CD4-positive, alpha-beta T cell treated with Interleukin-21 for 1 hour (primary cell): ENCODE results near the gene C2orf42.
"Not testable (repeated sequence)": the region's sequence is repeated elsewhere in the genome, so short reads cannot be mapped to it uniquely, and the experiment has no call there.

Experiments used
- DNase-seq: peaks from one replicate; pipeline ENCODE4 v3.0.0-alpha.2; 2020

C2orf42 gene

DNA sequence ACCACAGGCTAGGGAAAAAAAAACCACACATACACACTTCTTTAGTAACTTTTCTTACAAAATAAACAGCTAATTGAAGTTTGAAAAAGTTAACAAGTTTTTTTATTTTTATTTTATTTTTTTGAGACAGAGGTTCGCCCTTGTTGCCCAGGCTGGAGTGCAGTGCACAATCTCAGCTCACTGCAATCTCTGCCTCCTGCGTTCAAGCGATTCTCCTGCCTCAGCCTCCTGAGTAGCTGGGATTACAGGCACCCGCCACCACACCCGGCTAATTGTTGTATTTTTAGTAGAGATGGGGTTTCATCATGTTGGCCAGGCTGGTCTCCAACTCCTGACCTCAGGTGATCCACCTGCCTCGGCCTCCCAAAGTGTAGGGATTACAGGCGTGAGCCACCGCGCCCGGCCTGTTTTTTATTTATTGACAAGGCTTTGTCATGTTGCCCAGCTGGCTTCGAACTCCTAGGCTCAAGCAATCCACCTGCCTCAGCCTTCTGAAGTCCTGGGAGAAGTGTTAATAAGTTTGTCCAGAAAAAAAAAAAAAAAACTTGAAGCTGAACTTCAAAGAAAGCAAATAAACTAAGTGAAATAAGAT lies 21.1 kb downstream of the C2orf42 start:
- DNase-seq, result not testable (repeated sequence)

DNA sequence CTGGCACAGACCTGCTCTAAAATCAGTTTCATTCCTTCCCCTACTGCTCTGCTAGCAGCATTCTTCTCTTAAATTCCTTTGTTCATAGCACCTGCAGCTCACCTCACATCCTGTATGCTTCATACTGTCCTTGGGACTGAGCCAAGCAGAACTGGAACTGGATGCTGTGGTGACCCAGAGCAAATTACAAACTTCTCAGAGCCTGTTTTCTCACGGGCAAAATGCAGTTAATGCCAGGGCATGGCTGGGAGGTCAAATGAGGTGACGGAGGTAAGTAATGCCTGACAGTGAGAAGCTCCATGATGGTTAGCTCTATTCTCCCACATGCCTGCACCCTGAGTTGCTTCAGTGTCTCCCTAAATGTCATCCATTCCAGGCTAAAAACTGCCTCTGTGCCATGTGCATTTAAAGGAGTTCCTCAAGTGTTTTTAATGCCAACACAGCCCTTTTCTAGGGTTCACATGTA lies 29.7 kb downstream of the C2orf42 start:
- DNase-seq, result no peak

DNA sequence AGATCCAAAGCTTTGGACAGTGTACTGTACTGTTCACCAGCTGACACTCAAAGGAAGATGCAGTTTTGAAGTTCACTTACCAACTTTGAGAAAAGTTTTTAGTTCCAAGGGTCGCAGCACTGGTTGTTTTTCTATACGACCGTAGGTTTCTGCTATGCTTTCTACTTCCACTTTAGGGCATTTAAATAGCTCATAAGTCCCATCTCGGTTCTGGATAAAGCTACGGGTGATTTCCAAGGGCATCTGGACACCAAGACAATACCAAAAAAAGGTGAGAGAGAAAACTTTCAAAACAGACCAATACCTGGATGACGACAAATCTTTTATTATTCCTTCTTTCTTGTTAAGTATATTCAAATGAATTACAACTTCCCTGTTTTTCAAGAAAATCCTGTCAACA lies 30.3 kb downstream of the C2orf42 start:
- DNase-seq, result no peak

DNA sequence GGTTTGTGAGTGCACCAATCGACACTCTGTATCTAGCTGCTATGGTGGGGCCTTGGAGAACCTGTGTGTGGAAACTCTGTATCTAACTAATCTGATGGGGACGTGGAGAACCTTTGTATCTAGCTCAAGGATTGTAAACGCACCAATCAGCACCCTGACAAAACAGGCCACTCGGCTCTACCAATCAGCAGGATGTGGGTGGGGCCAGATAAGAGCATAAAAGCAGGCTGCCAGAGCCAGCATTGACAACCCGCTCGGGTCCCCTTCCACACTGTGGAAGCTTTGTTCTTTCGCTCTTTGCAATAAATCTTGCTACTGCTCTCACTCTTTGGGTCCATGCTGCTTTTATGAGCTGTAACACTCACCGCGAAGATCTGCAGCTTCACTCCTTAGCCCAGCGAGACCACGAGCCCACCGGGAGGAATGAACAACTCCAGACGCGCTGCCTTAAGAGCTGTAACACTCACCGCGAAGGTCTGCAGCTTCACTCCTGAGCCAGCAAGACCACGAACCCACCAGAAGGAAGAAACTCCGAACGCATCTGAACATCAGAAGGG lies 41.6 kb downstream of the C2orf42 start:
- DNase-seq, result not testable (repeated sequence)

DNA sequence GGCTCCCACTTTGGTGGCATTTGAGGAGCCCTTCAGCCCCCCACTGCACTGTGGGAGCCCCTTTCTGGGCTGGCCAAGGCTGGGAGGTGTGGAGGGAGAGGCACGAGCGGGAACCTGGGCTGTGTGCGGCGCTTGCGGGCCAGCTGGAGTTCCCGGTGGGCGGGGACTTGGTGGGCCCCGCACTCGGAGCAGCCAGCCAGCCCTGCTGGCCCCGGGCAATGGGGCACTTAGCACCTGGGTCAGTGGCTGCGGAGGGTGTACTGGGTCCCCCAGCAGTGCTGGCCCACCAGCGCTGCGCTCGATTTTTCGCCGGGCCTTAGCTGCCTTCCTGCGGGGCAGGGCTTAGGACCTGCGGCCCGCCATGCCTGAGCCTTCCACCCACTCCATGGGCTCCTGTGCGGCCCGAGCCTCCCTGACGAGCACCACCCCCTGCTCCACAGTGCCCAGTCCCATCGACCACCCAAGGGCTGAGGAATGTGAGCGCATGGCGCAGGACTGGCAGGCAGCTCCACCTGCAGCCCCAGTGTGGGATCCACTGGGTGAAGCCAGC lies 42.5 kb downstream of the C2orf42 start:
- not testable (repeated sequence) for DNase-seq

DNA sequence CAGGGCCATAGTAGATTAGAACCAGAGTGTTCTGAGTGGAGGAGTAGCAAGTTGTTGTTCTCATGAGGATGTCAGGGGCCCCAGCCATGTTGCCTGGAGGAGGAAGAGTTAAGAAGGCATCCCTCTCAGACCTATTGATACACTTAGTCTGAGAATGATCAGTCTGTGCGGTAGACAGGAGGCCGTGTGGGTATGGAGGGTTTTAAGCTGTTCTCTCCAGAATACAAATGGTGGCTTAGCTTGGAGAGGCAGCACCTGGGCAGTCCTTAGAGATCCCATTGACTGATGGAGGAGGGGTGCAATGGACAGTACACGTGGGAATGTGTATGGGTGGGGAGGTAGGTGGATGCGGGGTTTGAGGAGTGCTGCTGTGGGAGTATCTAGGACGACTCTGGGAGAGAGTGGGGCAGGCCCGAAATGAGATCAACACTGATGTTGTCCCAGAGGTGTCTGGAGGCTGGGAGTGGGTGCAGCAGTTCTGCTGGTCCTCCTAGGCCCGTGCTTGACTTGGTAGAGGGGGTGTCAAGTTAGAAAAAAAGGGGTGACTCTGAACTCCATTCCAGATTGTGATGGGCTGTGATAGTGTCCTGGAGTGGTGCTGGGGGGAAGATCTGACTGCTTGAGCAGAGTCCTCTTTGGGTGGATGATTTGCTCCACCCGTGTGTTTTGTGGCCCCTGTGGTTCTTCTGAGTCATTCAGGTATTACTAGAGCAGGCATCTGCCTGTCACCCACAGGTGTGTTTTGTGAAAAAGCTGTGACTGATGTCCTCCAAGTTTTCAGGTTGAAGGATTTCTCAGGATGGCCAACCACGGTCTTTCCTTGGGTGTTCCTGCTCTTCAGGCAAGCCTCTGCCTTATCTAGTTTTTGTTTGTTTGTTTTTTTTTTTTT lies 44.7 kb downstream of the C2orf42 start:
- no peak for DNase-seq

DNA sequence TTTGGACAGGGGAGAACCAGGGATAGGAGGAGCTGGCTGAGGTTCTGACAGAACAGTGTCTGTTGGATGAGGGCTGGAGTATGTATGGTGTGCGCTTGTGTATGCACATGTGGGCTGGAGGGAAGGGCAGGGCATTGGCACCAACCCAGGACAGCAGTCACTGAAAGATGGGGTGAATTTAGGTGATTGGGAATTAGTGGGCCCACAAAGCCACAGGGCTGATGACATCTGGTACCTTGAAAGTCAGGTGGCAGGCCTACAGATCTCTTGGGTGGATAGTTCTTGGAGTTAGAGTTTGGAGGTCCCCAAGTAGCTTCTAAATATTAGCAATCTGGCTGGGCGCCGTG lies 45.7 kb downstream of the C2orf42 start:
- DNase-seq, result no peak

DNA sequence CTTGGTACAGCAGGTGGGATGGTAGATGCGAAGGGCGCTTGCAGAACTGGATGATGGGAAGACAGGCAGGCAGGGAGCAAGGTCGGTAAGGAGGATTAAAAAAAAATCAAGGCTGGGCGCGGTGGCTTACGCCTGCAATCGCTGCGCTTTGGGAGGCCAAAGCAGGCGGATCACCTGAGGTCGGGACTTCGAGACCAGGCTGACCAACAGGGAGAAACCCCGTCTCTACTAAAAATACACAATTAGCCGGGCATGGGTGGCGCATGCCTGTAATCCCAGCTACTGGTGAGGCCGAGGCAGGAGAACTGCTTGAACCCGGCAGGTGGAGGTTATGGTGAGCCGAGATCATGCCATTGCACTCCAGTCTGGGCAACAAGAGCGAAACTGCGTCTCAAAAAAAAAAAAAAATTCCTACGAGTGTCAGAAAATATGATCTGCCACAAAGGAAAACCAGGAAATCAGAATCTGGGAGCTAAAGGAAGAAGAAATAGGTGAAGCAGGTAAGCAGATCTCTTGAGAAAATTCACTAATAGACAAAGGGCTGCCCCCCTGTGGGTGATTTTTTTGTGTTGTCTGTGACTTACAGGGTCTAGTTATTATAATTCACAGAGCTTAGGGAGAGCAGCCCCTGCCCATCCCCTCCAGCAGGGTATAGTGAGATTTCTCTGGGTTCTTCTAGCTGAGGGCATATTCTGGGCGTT lies 46.2 kb downstream of the C2orf42 start:
- DNase-seq, result no peak

DNA sequence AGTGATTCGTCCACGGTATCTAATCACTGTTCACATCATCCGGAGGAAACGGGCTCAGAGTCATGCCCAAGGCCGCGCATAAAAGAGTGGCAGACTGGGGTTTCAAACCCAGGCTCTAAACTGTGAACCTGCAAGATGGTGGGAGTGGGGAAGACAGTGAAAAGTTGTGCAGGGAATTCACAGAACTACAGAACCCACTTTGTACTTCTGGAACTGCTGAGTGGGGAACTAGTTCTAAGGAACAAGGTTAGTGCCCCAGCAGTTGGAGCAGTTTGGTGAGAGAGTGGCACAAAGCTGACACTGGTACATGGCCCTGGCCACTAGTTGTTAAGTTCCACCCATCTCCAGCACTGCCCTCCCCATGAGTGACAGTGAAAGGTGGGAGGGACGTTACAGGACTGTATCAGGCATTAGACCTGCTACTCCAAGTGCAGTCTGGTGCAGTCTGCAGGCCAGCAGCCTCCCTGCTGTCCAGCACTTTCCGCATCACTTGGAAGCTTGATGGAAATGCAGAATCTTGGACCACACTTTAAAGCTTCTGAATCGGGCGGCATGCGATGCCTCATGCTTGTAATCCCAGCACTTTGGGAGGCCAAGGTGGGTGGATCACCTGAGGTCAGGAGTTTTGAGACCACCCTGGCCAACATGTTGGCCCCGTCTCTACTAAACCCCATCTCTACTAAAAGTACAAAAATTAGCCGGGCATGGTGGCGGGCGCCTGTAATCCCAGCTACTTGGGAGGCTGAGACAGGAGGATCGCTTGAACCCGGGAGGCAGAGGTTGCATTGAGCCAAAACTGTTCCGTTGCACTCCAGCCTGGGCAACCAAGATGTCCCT lies 47.3 kb downstream of the C2orf42 start:
- peak; percentile 69 for DNase-seq

DNA sequence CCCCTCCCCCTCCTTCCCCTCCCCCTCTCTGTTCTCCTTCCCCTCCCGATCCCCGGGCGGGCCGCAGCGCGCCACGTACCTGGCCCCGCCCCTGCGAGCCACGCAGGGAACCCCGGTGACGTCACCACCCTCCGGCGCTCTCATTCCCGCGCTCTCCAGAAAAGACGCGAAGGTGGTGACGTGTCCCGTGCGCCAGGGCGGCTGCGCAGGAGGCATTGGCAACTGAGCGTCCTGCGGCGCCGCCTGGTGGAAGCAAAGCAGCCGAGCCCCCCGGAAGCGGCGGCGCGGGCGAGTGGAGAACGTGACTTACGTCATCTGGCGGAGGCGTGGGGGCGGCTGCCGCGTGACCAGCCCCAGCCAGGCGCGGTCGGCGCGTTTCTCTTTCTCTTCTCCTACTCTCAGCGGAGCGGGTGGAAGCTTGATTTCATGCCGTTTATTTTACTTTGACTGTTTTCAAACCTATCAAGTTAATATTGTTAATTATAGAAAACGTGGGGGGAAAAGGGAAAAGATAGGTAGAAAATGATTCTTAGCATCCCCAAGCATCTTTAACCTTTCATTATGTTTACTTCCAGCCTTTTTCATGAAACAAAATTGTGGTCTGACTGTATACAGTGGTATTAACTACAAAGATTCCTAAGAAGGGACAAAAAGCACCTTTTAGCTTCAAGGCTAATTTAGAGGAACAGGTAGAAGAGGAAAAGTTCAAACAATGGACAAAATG lies 48.1 kb downstream of the C2orf42 start:
- peak; percentile 99 for DNase-seq

DNA sequence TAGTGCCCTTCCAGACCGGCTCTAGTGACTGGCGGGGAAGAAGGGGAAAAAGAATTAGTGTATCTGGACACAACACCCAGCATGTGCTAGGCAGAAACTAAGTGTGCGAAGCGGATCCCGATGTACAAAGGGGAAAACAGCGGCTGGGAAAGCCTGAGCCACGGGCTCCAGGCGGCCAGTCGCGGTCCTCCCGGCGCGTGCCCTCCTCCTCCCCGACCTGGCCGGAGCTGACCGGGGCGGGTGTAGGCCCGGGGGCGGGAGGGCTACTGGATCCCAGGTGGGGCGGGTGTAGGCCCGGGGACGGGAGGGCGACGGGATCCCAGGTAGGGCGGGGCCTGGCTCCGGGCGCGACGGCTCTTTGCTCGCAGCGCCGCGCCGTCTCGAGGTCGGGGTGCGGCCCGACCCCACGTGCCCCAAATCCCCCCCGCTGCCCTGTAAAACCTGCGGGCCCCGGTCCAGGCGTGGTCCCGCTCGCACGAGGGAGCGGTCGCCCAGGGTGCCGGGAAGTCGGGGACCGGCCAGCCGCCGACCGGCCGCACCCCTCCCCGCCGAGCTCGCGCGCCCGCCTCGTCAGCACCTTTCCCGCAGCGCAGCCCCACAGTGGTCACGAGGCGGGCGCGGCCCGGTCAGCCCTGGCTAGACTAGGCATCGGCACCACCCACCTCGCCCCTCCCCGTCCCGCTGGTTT lies 48.8 kb downstream of the C2orf42 start:
- no peak for DNase-seq

DNA sequence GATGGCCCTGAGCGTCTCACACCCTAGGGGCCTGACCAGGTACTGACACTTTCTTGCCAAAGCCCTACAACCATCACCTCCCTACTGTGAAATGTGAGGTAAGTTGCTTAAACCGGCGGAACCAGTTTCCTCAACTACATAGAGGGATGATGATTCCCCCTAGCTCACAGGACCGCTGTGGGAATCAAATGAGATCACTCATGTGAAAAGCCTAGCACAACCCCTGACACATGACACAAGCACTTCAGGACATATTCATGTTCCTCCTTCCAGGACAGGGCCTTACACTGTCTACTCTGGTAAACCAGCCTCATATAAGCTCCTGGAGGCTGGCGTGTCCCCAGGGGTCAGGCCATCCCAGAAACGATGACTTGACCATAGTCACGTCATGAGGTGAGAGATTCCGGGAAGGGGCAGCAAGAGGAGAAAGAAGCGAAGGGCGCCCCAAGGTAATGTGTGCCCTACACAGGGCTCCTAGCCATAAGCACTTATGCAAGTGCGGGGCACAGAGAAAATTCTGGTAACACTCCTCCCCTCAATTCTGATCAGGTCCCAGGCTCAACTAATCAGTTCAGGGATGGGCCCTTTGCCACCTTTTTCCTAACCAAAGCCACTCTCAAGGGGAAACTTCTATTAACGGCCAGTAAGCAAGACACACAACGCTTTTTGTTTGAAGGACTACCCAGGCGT lies 49.5 kb downstream of the C2orf42 start:
- peak; percentile 81 for DNase-seq

DNA sequence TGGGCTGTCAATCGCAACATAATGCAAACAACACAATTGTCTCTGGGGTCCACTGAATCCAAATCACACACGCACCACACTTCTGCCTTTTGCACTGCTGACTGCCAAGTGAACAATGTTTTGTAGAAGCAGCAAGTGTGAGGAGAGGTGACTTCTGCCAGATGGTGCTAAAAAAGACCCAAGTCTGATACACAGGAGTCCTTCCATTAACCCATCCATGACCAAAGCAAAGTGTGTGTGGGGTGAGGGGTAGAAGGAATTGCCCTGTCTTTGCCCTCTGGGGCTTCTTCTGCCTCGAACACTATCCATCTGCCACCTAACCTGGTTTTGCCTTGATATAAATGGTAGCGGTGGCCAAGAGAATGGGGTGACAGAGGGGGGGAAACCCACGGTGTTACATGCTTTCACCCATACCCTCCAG lies 50.0 kb downstream of the C2orf42 start:
- no peak for DNase-seq

DNA sequence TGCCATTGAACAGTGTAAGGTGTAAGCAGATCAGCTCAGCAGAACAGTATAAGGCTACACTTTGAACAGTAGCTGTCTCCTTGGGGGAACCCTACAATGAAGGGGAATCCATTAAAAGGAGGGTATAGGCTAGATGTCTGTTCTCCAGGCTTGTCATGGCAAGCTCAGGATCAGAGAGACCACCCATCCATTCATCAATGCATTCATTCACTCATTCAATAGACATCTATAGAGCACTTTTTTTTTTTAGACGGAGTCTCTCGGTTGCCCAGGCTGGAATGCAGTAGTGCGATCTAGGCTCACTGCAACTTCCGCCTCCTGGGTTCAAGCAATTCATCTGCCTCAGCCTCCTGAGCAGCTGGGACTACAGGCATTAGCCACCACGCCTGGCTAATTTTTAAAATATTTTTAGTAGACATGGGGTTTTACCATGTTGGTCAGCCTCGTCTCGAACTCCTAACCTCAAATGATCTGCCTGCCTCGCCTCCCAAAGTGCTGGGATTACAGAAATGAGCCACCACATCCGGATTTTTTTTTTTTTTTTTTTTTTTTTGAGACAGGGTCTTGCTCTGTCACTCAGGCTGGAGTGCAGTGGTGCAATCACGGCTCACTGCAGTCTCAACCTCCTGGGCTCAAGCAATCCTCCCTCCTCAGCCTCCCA lies 56.4 kb downstream of the C2orf42 start:
- DNase-seq, result not testable (repeated sequence)

DNA sequence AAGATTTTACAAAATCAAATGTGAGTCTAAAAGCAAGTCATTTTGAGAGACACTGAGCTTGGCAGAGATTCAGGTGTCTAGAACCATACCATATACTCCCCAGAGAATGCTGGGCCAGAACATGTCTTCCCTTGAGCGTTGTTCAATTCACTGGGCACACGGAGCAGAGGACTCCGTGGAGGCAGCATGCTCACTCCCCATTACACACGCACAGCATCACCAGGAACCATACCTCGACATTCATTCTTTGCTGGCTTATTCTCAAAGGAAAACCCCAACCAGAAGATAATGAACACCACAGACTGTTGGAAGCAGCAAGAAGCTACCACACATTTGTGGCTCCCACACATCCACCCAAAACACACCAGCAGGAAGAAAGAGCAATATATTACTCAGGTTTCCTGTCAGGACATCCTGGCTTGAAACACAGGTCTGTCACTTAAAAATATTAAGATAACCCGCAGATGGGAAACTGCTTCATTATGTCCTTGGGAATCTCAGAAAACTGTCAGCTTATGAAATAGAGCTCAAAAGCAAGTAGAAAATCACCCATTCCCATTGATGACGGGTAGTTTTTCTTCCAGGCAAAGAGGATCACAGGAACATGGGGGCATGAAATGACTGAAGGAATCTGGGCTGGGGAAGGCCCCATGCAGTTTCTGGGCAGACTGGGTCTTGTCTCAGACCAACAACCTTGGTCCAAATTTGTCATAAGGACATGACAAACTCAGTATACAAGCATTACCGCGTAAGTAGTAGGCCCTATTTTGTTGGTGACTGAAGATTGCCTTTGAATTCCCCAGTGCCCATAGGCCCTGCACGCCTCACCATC lies 57.1 kb downstream of the C2orf42 start:
- DNase-seq, result peak; percentile 60

DNA sequence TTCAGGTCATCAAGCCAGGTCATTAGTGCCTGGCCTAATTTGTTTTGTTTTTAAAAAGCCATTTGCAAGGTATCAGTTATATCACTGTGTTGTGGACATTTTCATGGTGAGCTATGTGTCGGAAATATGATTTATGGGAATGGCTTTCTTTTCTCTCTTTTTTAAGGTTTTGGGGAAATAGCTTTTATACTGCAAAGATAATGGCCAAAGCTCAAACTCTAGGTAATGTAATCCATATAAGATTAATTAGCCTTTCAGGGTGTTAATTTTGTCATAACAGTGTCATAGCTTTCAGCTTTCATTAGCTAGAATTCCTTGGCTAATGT lies 57.7 kb downstream of the C2orf42 start:
- DNase-seq, result no peak

DNA sequence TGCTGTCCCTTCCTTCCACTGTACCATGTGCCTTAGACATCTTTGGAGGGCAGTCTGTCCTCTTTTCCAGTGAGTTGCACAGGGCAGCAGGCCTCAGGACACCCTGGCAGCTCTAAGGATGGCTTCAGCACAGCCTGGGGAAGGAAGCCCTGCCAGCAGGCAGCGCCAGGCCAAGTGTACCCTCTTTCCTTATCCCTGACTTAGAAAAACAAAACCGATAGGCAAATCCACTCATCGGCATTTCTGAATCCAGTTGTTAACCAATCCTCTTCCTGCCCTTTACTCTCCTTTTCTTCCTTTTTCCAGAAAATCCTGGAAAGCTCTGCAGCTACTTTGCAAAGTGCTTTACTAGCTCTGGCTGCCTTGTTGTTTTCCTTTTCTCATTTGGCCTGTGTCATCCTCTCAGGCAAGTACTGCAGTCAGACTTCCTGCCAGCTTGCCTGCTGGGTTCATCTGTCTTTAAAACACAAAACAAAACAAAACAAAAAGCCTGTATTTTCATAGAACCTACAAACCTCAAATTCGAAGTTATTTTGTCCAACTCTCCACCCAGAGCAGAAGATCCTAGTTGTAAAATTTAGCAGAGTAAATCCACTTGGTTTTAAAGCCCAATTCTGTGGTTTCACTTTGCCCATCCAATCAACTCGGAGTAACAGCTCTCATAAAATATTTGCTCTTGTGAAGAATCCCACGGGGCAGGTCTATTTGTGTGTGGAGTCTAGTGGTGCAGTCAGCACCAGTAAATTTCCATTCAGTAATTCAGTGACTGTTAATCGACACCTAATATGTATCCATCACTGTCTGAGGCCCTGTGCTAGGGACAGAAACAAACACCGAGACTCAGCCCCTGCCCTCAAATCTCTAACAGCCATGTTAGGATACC lies 58.3 kb downstream of the C2orf42 start:
- DNase-seq, result peak; percentile 65
